Activated CD4-positive, alpha-beta T cell treated with anti-CD3 and anti-CD28 coated beads, Interleukin-2, Interleukin-6, amounts not matched to agents 100 ng/mL and 50 ng/mL, durations not matched to agents 16 hours and 8 hours (primary cell): ENCODE measurements around the gene ELMO1.

Experiments
- DNase-seq: peaks from one replicate; pipeline ENCODE4 v3.0.0-alpha.2; 2020

Gene ELMO1

GRCh38 chr7:37262181-37262580 is 186.5 kb downstream of the ELMO1 start:
- DNase-seq, result no peak

- no peak for DNase-seq
Measured at GRCh38 chr7:37259319-37259821, 189.3 kb downstream of the ELMO1 start.

DNA sequence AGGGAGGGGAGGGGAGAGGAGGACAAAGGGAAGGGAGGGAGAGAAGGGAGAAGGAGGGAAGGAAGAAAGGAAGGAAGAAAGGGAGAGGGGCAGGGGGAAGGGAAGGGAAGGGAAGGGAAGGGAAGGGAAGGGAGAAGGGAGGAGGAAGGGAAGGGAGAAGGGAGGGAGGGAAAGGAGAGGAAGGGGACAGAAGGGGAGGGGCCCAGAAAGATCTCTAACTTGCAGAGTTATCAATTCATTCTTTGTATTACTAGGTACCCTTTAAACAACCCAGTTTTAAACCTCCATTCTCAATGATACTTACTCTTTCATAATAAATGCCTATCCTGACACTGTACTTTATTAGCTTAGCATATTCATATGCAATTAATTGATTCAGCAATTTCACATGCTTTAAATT is 192.0 kb downstream of the ELMO1 start:
- DNase-seq, result no peak

DNA sequence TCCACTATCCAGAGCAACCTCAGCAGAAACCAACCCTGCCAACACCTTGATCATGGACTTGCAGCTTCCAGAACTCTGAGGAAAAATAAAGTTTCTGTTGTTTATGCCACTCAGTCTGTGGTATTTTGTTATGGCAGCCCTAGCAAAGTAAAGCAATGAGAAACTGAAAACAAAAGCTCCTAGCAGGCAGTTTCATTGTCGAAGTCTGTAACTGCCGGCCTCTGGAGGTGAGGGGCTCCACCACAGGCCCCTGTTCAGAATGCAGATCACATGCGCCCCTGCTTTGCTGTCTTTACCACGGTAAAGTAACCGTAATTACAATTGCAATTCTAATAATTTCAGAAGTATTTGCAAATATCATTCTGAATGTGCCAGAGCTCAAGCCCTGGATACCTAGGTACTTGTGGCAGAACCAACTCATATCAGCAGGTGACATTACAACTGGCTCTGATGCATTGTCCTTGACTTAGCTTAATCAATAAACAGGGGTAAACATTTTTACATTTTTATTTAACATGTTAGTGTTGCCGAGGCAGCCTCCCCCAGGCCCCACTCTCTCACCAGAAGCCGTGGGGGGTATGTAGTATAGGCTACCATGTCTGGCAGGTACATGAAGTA is 193.2 kb downstream of the ELMO1 start:
- DNase-seq, result no peak

DNA sequence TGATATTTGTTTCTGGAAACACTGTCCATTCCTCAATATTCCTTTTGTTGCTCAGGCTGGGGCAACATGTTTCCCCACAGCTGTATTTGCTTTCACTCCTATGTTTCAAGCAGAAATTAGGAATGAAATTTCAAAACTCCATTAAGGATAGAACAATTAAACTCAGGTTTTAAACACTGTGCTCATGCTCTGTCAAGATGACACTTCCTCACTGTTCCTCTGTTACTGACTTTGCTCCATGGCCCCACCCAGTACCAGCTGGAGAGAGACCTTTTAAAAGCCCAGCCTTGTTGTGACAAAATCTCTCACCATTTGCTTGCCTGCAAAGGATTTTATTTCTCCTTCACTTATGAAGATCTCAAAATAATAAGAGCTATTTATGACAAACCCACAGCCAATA is 197.4 kb downstream of the ELMO1 start:
- DNase-seq, result no peak

DNA sequence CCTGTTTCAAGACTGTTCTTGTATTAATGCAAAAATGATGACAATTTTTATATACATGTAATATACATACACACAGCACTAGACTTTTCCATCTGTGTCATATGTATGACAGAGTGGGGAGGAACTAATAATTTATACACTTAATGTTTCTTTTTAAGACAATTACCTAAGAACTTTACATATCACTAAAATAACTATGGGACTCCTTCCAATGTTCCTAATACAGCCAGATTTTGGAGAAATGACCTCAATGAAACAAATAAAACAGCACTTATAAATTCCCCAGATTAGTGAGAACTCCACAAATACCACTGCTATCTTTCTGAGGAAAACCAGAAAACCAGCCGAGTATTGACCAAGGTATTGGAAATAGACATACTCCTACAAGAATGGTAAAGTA is 199.4 kb downstream of the ELMO1 start:
- DNase-seq, result no peak

GRCh38 chr7:37248396-37248861 is 200.2 kb downstream of the ELMO1 start:
- no peak for DNase-seq

DNA sequence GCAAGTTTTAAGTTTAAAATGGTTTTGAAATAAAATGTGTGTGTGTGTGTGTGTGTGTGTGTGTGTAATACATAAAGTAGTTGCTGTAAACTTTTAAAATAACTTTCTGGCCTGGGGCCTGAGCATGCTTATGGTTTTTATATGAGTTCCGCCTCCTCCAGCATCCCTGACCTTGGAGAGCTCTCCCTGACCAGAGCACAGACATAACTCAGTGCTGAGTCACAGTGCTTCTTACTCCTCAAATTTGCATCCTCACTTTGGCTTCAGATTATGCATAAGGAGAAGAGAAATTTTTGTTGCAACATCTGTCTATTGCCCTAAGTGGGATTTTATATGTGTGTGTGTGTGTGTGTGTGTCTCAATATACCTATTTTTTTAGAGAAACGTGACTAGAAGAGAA is 200.8 kb downstream of the ELMO1 start:
- DNase-seq, result no peak

GRCh38 chr7:37245590-37245989 is 203.1 kb downstream of the ELMO1 start:
- DNase-seq, result no peak

DNA sequence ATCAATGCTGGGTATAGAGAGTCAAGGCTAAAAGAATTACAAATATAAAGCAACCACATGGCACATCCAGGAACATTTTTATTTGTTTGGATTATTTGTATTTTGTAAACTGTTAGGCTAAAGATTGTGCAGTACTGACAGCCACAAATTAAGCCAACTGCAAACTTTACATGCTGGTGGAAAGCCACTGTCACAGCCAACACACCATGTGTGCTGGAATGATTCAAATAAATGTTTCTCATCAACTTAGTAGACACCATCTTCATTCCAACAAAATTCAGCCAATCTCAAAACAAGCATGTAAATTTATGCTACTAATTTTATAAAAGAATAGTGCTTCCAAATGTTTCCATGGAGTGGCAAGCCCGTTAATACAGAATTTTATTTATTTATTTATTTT is 211.8 kb downstream of the ELMO1 start:
- DNase-seq, result no peak

DNA sequence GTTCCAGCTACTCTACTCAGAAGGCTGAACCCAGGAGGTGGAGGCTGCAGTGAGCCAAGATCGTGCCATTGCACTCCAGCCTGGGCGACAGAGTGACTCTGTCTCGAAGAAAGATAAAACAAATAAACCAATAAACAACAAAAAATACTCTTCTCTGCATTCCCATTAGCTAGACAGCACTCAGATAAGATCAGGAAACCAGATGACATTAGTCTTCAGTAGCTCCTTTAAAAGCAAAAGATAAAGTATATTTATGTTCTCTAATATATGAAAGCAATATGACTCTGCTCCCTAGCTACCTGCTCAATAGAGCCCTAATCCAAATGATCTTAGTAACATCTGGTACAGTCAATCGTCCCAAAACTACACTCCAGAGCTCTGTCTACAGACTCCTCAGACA is 212.9 kb downstream of the ELMO1 start:
- DNase-seq, result no peak

- peak; percentile 15 for DNase-seq
Measured at GRCh38 chr7:37234928-37235327, 213.7 kb downstream of the ELMO1 start.

DNA sequence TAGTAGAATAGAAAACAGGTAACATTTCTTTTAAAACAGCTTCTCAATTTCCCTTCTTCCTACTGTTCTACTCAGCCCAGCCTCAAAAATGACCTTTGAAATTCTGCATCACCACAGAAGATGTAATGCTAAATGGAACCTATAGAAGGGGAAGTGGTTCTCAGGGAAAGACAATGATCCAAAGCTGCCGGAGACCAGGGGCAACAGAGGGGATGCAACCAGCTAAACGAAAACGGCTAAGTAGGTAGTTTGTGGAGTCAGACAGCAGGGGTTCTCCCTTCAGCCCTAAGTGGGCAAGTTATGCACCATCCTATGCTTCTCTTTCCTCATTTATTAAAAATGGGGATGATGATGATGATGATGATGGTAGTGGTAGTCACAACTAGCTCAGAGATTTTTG is 214.3 kb downstream of the ELMO1 start:
- no peak for DNase-seq

DNA sequence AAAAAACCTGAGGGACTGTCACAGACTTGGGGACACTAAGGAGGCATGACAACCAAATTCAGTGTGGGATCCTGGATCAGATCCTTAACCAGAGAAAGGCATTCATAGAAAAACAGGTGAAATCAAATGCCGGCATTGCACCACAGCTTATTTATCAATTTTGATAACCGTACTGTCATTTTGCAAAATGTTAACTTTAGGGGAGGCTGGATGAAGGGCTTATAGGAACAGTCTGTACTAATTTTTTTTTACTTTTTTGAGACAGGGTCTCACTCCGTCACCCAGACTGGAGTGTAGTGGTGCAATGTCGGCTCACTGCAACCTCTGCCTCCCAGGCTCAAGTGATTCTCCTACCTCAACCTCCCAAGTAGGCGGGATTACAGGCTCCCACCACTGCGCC is 217.1 kb downstream of the ELMO1 start:
- DNase-seq, result no peak

DNA sequence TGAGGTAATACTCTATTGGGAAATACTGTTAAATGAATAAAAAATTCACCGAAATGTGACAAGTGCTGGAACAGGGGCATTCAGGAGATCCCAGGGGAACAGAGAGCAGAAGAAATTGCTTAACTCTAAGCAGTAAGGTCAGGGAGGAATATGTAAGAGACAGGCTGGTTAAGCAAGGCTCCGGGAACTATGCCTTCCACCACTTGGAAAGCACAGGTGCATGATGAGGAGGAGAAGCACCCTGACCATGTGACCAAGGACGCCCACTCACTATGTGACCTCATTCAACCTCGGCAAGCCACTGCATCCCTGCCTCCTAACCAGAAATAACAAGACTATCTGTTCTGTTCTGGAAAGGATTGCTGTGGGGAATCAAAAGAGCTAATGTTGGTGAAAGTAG is 218.4 kb downstream of the ELMO1 start:
- no peak for DNase-seq

DNA sequence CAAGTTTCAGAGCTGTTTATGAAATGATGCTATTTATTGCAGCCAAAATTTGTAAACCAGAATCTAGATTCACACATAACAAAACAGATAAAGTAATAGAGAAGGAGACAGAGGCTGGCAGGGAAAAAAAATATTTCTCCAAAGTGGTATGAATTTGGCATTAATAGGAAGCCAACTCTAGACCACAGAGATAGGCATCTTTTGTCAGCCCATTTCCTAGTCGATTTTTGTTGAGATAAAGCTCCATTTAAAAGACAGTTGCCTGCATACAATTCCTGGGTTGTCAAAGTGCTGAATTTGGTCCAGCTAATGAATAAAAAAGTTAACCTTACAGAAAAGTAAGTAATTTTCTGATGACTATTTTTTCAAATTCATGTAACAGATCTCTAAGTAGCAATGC is 219.3 kb downstream of the ELMO1 start:
- no peak for DNase-seq

DNA sequence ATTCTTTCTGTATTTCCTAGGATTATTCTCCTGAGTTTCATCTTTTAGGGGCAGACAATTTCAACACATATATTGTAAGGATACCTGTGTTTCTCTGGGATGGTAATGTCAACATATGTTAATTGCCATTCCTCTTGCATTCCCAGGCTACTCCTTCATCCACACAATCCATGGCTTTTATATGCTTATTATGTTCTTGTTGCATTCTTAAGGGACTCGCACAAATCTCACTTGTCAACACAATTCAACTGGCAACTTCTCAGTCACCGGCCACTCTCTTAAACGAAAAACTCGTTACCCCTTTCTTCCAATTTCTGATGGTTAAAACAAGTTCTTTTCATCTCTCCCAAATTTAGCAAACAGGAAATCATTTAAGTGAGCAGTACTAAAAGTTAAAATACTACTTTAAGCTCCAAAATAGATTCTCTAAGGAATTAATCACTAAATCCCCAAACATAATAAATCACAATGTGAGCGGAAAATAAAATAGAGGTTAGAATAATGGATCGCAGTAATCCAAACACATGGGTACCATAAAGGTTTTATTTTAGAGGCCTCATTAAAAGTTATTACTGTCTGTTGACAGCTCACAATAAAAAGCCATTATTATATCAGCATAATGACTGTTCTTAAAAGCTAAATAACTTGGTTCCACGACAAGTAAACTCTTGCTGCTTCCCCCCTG is 223.2 kb downstream of the ELMO1 start:
- DNase-seq, result no peak

GRCh38 chr7:37224746-37225145 is 223.9 kb downstream of the ELMO1 start:
- no peak for DNase-seq

DNA sequence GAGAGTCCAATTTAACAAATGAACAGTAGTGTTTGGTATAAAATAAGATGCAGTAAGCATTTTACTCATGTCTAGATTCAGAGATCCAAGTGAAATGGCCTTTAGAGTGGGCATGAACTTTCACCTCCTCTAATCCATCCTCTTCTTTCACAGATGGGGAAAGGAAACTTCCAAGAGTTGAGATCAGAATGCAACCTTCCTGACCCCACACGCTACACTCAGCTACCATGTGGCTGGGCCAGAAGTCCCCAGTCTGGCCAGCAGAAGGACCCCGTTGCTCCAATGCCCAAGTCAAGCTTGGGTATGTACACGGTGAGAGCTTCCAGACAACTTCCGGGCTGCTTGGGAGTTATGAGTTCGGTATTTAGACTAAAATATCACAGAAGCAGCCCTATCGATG is 228.0 kb downstream of the ELMO1 start:
- DNase-seq, result no peak

DNA sequence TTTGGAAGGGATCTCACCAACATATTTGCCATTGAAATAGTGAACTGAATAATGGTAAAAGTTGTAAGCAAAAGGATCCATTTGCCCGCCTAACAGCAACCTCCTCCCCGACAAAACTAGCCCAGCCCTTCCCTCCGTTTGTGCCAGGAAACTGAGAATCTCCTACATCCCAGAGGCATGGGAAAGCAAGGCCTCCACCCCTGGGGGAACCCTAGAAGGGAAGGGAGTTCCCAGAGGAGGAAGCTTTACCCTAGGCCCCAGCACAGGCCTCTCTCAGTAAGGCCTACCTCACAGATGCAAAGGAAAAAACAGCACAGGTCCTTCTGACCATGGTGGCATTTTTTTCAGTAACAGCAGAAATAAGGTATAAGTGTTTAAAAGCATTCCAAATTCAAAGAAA is 229.7 kb downstream of the ELMO1 start:
- no peak for DNase-seq

GRCh38 chr7:37216923-37217322 is 231.7 kb downstream of the ELMO1 start:
- DNase-seq, result no peak

DNA sequence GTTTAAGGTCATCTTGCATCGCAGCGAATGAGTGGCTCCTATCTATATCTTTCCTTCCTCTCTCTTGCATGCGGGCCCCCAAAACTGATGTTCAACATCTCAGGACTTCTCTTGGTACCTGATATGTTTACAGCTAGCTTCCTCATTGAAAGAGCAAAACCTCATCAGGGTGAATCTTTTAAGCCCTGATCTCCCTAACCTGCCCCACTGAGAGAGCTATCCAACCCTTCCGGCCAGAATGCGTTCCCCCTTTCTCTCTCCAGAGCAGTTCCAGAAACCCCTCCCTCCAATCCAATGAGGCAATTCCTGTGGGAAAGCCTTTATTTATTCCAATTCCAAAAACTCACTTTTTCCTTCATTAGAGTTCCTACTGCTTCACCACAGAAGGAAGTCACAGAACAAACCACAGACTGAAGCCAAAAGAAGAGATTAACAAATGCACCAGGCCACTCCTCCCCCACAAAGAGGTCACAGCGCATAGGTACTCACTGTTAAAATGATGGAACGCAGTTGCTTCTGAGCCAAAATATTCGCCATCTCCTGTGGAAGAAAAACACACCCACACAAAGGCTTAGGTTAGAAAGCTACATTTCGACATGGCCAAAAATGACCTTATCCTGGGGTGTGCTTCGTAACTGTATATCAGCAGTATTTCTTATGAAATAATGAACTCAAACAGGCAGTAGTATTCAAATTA is 232.4 kb downstream of the ELMO1 start:
- no peak for DNase-seq

- no peak for DNase-seq
Measured at GRCh38 chr7:37215290-37215923, 233.3 kb downstream of the ELMO1 start.

DNA sequence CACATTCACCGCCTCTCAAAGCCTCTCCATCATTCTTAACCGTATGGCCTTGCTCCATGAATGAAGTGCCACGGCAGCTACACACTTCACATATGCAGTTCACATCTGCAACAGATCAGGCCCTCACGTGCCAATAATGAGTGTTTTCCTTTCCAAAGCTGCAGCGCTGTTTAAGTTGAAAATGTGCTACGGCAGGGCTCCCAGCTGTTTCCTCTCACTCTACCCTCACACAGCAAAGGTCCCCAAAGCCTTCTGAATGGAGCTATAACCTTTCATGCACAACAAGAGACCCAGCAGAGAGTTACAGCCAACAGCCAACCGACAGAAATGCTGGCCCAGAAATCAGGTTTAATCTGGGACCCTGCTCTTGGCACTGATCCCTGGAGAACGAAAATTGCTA is 236.1 kb downstream of the ELMO1 start:
- DNase-seq, result no peak
